ENCODE results near the gene ZNF511. TPM values are rescaled to one million over a fixed set of nuclear protein-coding genes. Genes with fewer than 3 reads are reported as not detected.

ZNF511 gene
- total and polyA plus RNA-seq, 2 of the 4 experiments (the other 2 are of a cell fraction): 13.6 to 32.6 TPM

GRCh38 chr10:133260895-133261725 is 47.6 kb upstream of the ZNF511 start:
- peak overlapping the region; percentile 66 for H3K4me3 ChIP-seq (ENCODE audit: insufficient read depth, low read depth, low read length)
- H4K20me1 ChIP-seq (ENCODE audit: insufficient read depth, low read length): no peaks in the 10 kb centered on the region
- peaks cover 21% of the 10 kb centered on the region for H3K4me1 ChIP-seq (ENCODE audit: control insufficient read depth, insufficient read depth, low read length)
- peak overlapping the region; percentile 88 for H2AK5ac ChIP-seq (ENCODE audit: low read depth, low read length)
- H4K91ac ChIP-seq (ENCODE audit: insufficient read depth, low read depth, low read length): peak overlapping the region; percentile 76
- H3K27me3 ChIP-seq (ENCODE audit: control insufficient read depth, insufficient read depth, low read length): no peaks in the 10 kb centered on the region
- H3K56ac ChIP-seq (ENCODE audit: extremely low read depth, insufficient read depth, low read length): no peak overlapping the region; the same call in 1 of the 2 replicates
- H3K4ac ChIP-seq (ENCODE audit: low read depth, low read length): peak overlapping the region; percentile 92
- WGBS, 2 experiments (ENCODE audit: extremely low coverage in 2 of 2, insufficient read length in 1 of 2): 59% methylated on average over 24 of the region's 50 CpGs; no CpG with 5 or more reads in 1 of the 2 experiments
- in situ Hi-C loops (cut with MboI; ENCODE audit: low sequenced_read_pairs): loop anchor here (25.0 kb wide), 1 partner anchor 599 kb away; no protein-coding TSS in a partner anchor
- H2BK5ac ChIP-seq (ENCODE audit: low read depth, low read length, poor library complexity, severe bottlenecking): peak overlapping the region; percentile 91
- no TSS peak for BruUV-seq (replicated peaks)
- peak overlapping the region; percentile 92 for H4K5ac ChIP-seq (ENCODE audit: low read depth, low read length)
- CTCF ChIA-PET: no interaction called here
- peak overlapping the region; percentile 44; the same call in 1 of the 3 replicates for H2BK15ac ChIP-seq (ENCODE audit: low read depth, low read length)
- H2AFZ ChIP-seq (replicated peaks; ENCODE audit: low read length, poor library complexity): peak overlapping the region; percentile 93
- ATAC-seq (ENCODE audit: low read depth): peak; percentile 36
- H3K79me1 ChIP-seq (ENCODE audit: low read depth in 1 of 2, low read length in 2 of 2): peaks cover 0 to 4% of the 10 kb centered on the region in 2 experiments; a peak in 1 of 4 replicates
- dilution Hi-C loops (cut with HindIII; ENCODE audit: low sequenced_read_pairs, unreplicated experiment): no loop called here
- peak overlapping the region; percentile 78 for H3K4me2 ChIP-seq (ENCODE audit: low read depth, low read length)
- H3K9me3 ChIP-seq (ENCODE audit: control insufficient read depth, insufficient read depth, low read length): no peaks in the 10 kb centered on the region
- H3K14ac ChIP-seq (replicated peaks; ENCODE audit: low read depth, low read length): peak overlapping the region; percentile 93
- peak overlapping the region; percentile 74 to 94 for H4K8ac ChIP-seq (ENCODE audit: low read depth in 2 of 2, low read length in 2 of 2)
- DNase-seq: no peak
- peak overlapping the region; percentile 60 for H3K9ac ChIP-seq (ENCODE audit: low read depth, low read length)
- H2BK20ac ChIP-seq (ENCODE audit: low read depth, low read length): peak overlapping the region; percentile 70
- H3K18ac ChIP-seq (ENCODE audit: low read depth, low read length): peak overlapping the region; percentile 21; the same call in 1 of the 2 replicates
- H2BK120ac ChIP-seq (ENCODE audit: low read depth, low read length): peak overlapping the region; percentile 82
- POLR2A ChIA-PET (ENCODE audit: unreplicated experiment): no interaction called here
- no peaks in the 10 kb centered on the region for H3K36me3 ChIP-seq (ENCODE audit: control insufficient read depth, insufficient read depth, low read length)
- H3K27ac ChIP-seq (ENCODE audit: insufficient read depth, low read length): peak overlapping the region; percentile 91
- intact Hi-C loops (cut with micrococcal nuclease): loop anchor here (5.0 kb wide), 1 partner anchor 46 kb away; the partner anchor contains the start of genes TUBGCP2 and ZNF511
- peaks cover 18% of the 10 kb centered on the region for H3K9me1 ChIP-seq (ENCODE audit: insufficient read depth, low read length)
- H2AK9ac ChIP-seq (replicated peaks; ENCODE audit: low read depth, low read length, poor library complexity): peak overlapping the region; percentile 99
- peak overlapping the region; percentile 91 for H3K23ac ChIP-seq (ENCODE audit: low read depth, low read length)
- TF ChIP-seq CTCF (conservative IDR thresholded peaks at IDR 0.05; ENCODE audit: low read depth, low read length) (no peak), CEBPB (IDR thresholded peaks at IDR 0.05; ENCODE audit: low read depth, low read length) (no peak), MAFK (IDR thresholded peaks at IDR 0.05; ENCODE audit: low read depth, low read length) (no peak), RFX5 (IDR thresholded peaks at IDR 0.05; ENCODE audit: low read depth, low read length) (no peak), MAZ (IDR thresholded peaks at IDR 0.05; ENCODE audit: borderline replicate concordance, low read depth, low read length) (no peak), NFE2L2 (IDR thresholded peaks at IDR 0.05; ENCODE audit: low read depth, low read length) (no peak), POLR2A (IDR thresholded peaks at IDR 0.05; ENCODE audit: low read depth, low read length) (no peak; the same call in 1 of the 2 replicates), BHLHE40 (IDR thresholded peaks at IDR 0.05; ENCODE audit: low read depth, low read length) (no peak), SMC3 (IDR thresholded peaks at IDR 0.05; ENCODE audit: low read depth, low read length) (no peak), FOS (IDR thresholded peaks at IDR 0.05; ENCODE audit: low read depth, low read length) (no peak), CHD1 (IDR thresholded peaks at IDR 0.05; ENCODE audit: low read depth, low read length) (no peak), USF2 (IDR thresholded peaks at IDR 0.05; ENCODE audit: low read depth, low read length) (no peak), RAD21 (IDR thresholded peaks at IDR 0.05; ENCODE audit: low read length) (no peak)
- TF ChIP-seq, protein P1, sequence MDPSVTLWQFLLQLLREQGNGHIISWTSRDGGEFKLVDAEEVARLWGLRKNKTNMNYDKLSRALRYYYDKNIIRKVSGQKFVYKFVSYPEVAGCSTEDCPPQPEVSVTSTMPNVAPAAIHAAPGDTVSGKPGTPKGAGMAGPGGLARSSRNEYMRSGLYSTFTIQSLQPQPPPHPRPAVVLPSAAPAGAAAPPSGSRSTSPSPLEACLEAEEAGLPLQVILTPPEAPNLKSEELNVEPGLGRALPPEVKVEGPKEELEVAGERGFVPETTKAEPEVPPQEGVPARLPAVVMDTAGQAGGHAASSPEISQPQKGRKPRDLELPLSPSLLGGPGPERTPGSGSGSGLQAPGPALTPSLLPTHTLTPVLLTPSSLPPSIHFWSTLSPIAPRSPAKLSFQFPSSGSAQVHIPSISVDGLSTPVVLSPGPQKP (IDR thresholded peaks at IDR 0.05; ENCODE audit: borderline replicate concordance, low read depth, low read length): no peak
